HCT116 (cell line): ENCODE results near the gene SSR2. TPM values are rescaled to one million over a fixed set of nuclear protein-coding genes. Genes with fewer than 3 reads are reported as not detected.

Experiments used
- ATAC-seq: fragments of 200-7000 bp; cut with Tn5 transposase; 2 replicates; pipeline ENCODE4 v1.9.1; 2020; ENCODE audit warnings: mild to moderate bottlenecking, moderate library complexity
- BruUV-seq: library from RNA; stranded (reverse); fragments of 400-500 nt; replicated peaks from 2 replicates; lab custom pipeline; 2021; lab: Mats Ljungman, UMichigan
- CTCF ChIA-PET: fragments of 300-600 bp; sonication (Branson Sonifier 250); formaldehyde crosslinking; loops from one replicate; lab custom pipeline; 2021; ENCODE audit warnings: antibody characterized with exemption; lab: Charles Lee
- POLR2A ChIA-PET: fragments of 300-600, 350-600 bp; sonication (Branson Sonifier 250); formaldehyde crosslinking; loops from one replicate; lab custom pipeline; 2021; ENCODE audit warnings: antibody characterized with exemption; lab: Charles Lee
- RAD21 ChIA-PET, 2 experiments: fragments of 300-600 bp; sonication (Branson Sonifier 250); formaldehyde crosslinking; loops; one replicate each; lab custom pipeline; 2023; ENCODE audit warnings: low total read pairs in 2 of 2; ENCODE audit not compliant: uncharacterized antibody in 2 of 2, unreplicated experiment in 2 of 2, low non-redundant PET in 1 of 2; lab: Charles Lee
- DNase-seq: peaks from one replicate; pipeline ENCODE4 v3.0.0-alpha.2; 2010; ENCODE audit warnings: low read depth, low spot score
- H2AFZ ChIP-seq: fragments of 200-600 bp; shearing (Covaris generic), sonication (generic); 2 replicates; pipeline ENCODE4 v1.6.1; 2017; ENCODE audit warnings: low read depth, mixed run types, mixed read lengths, antibody characterized with exemption, low read length; ENCODE audit not compliant: poor library complexity, severe bottlenecking
- H3K27ac ChIP-seq: 2 replicates; pipeline ENCODE4 v1.5.1; 2012; ENCODE audit warnings: low read depth, low read length
- H3K27me3 ChIP-seq: fragments of 200-600 bp; sonication (generic); 2 replicates; pipeline ENCODE4 v1.6.1; 2016; ENCODE audit warnings: mixed run types, low read length, mixed read lengths; ENCODE audit not compliant: insufficient read depth
- H3K36me3 ChIP-seq, 2 experiments: fragments of 200-500 bp in 1 of 2; fragments of 200-600 bp in 1 of 2; sonication (Bioruptor generic) in 1 of 2; sonication (generic) in 1 of 2; 2 replicates each; pipeline versions ENCODE4 v1.5.1 to v1.6.1; 2014 to 2016; ENCODE audit warnings: low read length in 2 of 2, inconsistent platforms in 1 of 2, mixed read lengths in 1 of 2, mixed run types in 1 of 2; ENCODE audit not compliant: insufficient read depth in 2 of 2, control insufficient read depth in 1 of 2
- H3K4me1 ChIP-seq, 2 experiments: fragments of 200-600 bp in 1 of 2; sonication (generic) in 1 of 2; 2 replicates each; pipeline versions ENCODE4 v1.5.1 to v1.6.1; 2012 to 2017; ENCODE audit warnings: low read length in 2 of 2, inconsistent platforms in 1 of 2, mild to moderate bottlenecking in 1 of 2, mixed read lengths in 1 of 2, mixed run types in 1 of 2, moderate library complexity in 1 of 2; ENCODE audit not compliant: insufficient read depth in 2 of 2, control insufficient read depth in 1 of 2
- H3K4me2 ChIP-seq: fragments of 200-600 bp; sonication (generic); 2 replicates; pipeline ENCODE4 v1.6.1; 2017; ENCODE audit warnings: mixed run types, low read length, mixed read lengths
- H3K4me3 ChIP-seq, 2 experiments: fragments of 200-600 bp in 1 of 2; sonication (generic) in 1 of 2; replicated peaks in 1 of 2; 2 replicates each; pipeline ENCODE4 v1.5.1; 2011 to 2016; ENCODE audit warnings: low read length in 2 of 2, control low read depth in 1 of 2, low read depth in 1 of 2, mild to moderate bottlenecking in 1 of 2, mixed read lengths in 1 of 2, mixed run types in 1 of 2
- H3K79me2 ChIP-seq: fragments of 200-600 bp; sonication (generic); 2 replicates; pipeline ENCODE4 v1.6.1; 2017; ENCODE audit warnings: mild to moderate bottlenecking, mixed run types, low read length, moderate library complexity, mixed read lengths; ENCODE audit not compliant: insufficient read depth
- H3K9ac ChIP-seq: fragments of 200-600 bp; sonication (generic); 2 replicates; pipeline ENCODE4 v1.6.1; 2016; ENCODE audit warnings: low read length, mixed read lengths
- H3K9me2 ChIP-seq: fragments of 200-600 bp; sonication (generic), shearing (Covaris generic); 2 replicates; pipeline ENCODE4 v1.6.1; 2017; ENCODE audit warnings: mixed run types, mild to moderate bottlenecking, moderate library complexity; ENCODE audit not compliant: insufficient read depth
- H3K9me3 ChIP-seq, 2 experiments: fragments of 200-500 bp in 1 of 2; fragments of 200-600 bp in 1 of 2; sonication (Bioruptor generic) in 1 of 2; sonication (generic) in 1 of 2; 2 replicates each; pipeline ENCODE4 v1.6.1; 2014 to 2017; ENCODE audit warnings: low read length in 2 of 2, mixed read lengths in 2 of 2, inconsistent platforms in 1 of 2, low read depth in 1 of 2, mild to moderate bottlenecking in 1 of 2, mixed run types in 1 of 2, moderate library complexity in 1 of 2; ENCODE audit not compliant: control insufficient read depth in 1 of 2, insufficient read depth in 1 of 2
- H4K20me1 ChIP-seq: fragments of 200-600 bp; sonication (generic), shearing (Covaris generic); 2 replicates; pipeline ENCODE4 v1.6.1; 2017; ENCODE audit warnings: mixed run types, mild to moderate bottlenecking, moderate library complexity; ENCODE audit not compliant: insufficient read depth
- ATF3 ChIP-seq: IDR thresholded peaks from 2 replicates; pipeline ENCODE4 v1.6.1; 2012
- CBX3 ChIP-seq: IDR thresholded peaks from 2 replicates; pipeline ENCODE4 v1.6.1; 2012; ENCODE audit warnings: low read depth
- CEBPB ChIP-seq: IDR thresholded peaks from 2 replicates; pipeline ENCODE4 v1.6.1; 2012; ENCODE audit warnings: low read depth
- EGR1 ChIP-seq: IDR thresholded peaks from 2 replicates; pipeline ENCODE4 v1.6.1; 2012; ENCODE audit warnings: low read depth
- ELF1 ChIP-seq: IDR thresholded peaks from 2 replicates; pipeline ENCODE4 v1.6.1; 2012; ENCODE audit warnings: low read depth, borderline replicate concordance
- EZH2 ChIP-seq: fragments of 200-600 bp; sonication (generic); IDR thresholded peaks from 2 replicates; pipeline ENCODE4 v1.6.1; 2017; ENCODE audit warnings: antibody characterized with exemption, mixed run types
- EZH2phosphoT487 ChIP-seq: fragments of 200-600 bp; IDR thresholded peaks from 2 replicates; pipeline ENCODE4 v1.6.1; 2018; ENCODE audit warnings: antibody characterized with exemption, borderline replicate concordance
- JUND ChIP-seq: IDR thresholded peaks from 2 replicates; pipeline ENCODE4 v1.6.1; 2012
- POLR2A ChIP-seq: IDR thresholded peaks from 2 replicates; pipeline ENCODE4 v1.7.0; 2011; ENCODE audit warnings: borderline replicate concordance; ENCODE audit not compliant: insufficient read depth, insufficient read length; ENCODE audit errors: extremely low read depth
- POLR2AphosphoS5 ChIP-seq: IDR thresholded peaks from 2 replicates; pipeline ENCODE4 v1.6.1; 2011; ENCODE audit warnings: mild to moderate bottlenecking, low read depth, low read length, moderate library complexity
- RAD21 ChIP-seq: IDR thresholded peaks from 2 replicates; pipeline ENCODE4 v1.6.1; 2012; ENCODE audit warnings: low read depth, mild to moderate bottlenecking
- REST ChIP-seq: IDR thresholded peaks from 2 replicates; pipeline ENCODE4 v1.6.1; 2012; ENCODE audit warnings: low read depth
- SIN3A ChIP-seq: IDR thresholded peaks from 2 replicates; pipeline ENCODE4 v1.6.1; 2012; ENCODE audit warnings: low read depth
- SP1 ChIP-seq: IDR thresholded peaks from 2 replicates; pipeline ENCODE4 v1.6.1; 2012; ENCODE audit warnings: low read depth
- SRF ChIP-seq: IDR thresholded peaks from 2 replicates; pipeline ENCODE4 v1.6.1; 2012; ENCODE audit warnings: low read depth
- TCF7L2 ChIP-seq: IDR thresholded peaks from 2 replicates; pipeline ENCODE4 v1.7.0; 2011; ENCODE audit warnings: borderline replicate concordance, inconsistent platforms; ENCODE audit not compliant: insufficient read depth, insufficient read length; ENCODE audit errors: extremely low read depth
- YY1 ChIP-seq: IDR thresholded peaks from 2 replicates; pipeline ENCODE4 v1.6.1; 2011; ENCODE audit warnings: low read length, low read depth, moderate library complexity, mild to moderate bottlenecking; ENCODE audit not compliant: insufficient replicate concordance; ENCODE audit errors: extremely low read depth
- ZBTB33 ChIP-seq: IDR thresholded peaks from 2 replicates; pipeline ENCODE4 v1.6.1; 2011; ENCODE audit warnings: mild to moderate bottlenecking, low read length, moderate library complexity; ENCODE audit not compliant: insufficient replicate concordance; ENCODE audit errors: extremely low read depth
- ZFX ChIP-seq: fragments of 450-650 bp; IDR thresholded peaks from 2 replicates; pipeline ENCODE4 v1.6.1; 2017
- ZNF274 ChIP-seq: fragments of 200-500 bp; sonication (Bioruptor generic); IDR thresholded peaks from 2 replicates; pipeline ENCODE4 v1.6.1; 2014; ENCODE audit warnings: mild to moderate bottlenecking, low read depth, low read length, inconsistent platforms
- intact Hi-C: fragments of 100-400 bp; cut with micrococcal nuclease; formaldehyde crosslinking; loops from 2 replicates; pipeline ENCODE4 v1.10.0; 2022
- total RNA-seq: library from RNA; stranded (reverse); gene quantifications from one replicate; pipeline ENCODE4 v1.2.1, GENCODE V29; 2021; ENCODE audit not compliant: unreplicated experiment

SSR2 gene
- total RNA-seq, 1 experiment from 2014 or later, result 153 TPM

- Histone ChIP-seq H3K4me2 (peak overlapping the region; percentile 92), H2AFZ (peak overlapping the region; percentile 16), H3K9ac (peak overlapping the region; percentile 68; the same call in 1 of the 2 replicates), H3K4me3 (peak overlapping the region; percentile 79), H3K27ac (no peak overlapping the region), H3K9me2 (no peaks in the 10 kb centered on the region), H3K36me3 (peaks cover 5 to 20% of the 10 kb centered on the region in 2 experiments; a peak in 3 of 4 replicates), H3K9me3 (no peaks in the 10 kb centered on the region), H3K4me1 (peaks cover 6 to 15% of the 10 kb centered on the region in 2 experiments; a peak in 3 of 4 replicates), H3K79me2 (peaks cover 20% of the 10 kb centered on the region), H4K20me1 (no peaks in the 10 kb centered on the region), H3K27me3 (no peaks in the 10 kb centered on the region)
- ChIA-PET CTCF (interaction anchor here (0.7 kb wide), 1 partner anchor 8 kb away, joined by 3 read pairs; no protein-coding TSS in a partner anchor), RAD21 (no interaction called here), POLR2A (interaction anchor here (1.1 kb wide), 1 partner anchor 11 kb away, joined by 4 read pairs; no protein-coding TSS in a partner anchor)
- ATAC-seq, result no peak
- no TSS peak for BruUV-seq
- intact Hi-C loops, result loop anchor here (2.0 kb wide), 1 partner anchor 34 kb away; the partner anchor contains the start of gene LAMTOR2
- TF ChIP-seq REST (no peak), SRF (no peak), JUND (no peak), POLR2A (no peak), EGR1 (no peak), RAD21 (no peak), POLR2AphosphoS5 (no peak), YY1 (no peak), ZFX (no peak), ZNF274 (no peak), CBX3 (no peak), EZH2phosphoT487 (no peak), SIN3A (no peak), SP1 (no peak), ZBTB33 (no peak), EZH2 (no peak), ATF3 (no peak), CEBPB (no peak), ELF1 (no peak), TCF7L2 (no peak)
- DNase-seq, result no peak
Observed at GRCh38 chr1:156021093-156021428, 310 bp upstream of the SSR2 start.
